ENCODE results near the gene SCG2. TPM values are rescaled to one million over a fixed set of nuclear protein-coding genes. Genes with fewer than 3 reads are reported as not detected.

The SCG2 gene
- total RNA-seq, 1 donor from 2014 or later = 0.35 TPM

GRCh38 chr2:223590964-223591363 is 11.2 kb downstream of the SCG2 start:
- ATAC-seq (ENCODE audit: low read depth) (no peak), DNase-seq (no peak)
- H3K4me3 Mint-ChIP-seq = no peak overlapping the region
- H3K9me3 Mint-ChIP-seq = peaks cover 5% of the 10 kb centered on the region
- H3K4me1 Mint-ChIP-seq = no peaks in the 10 kb centered on the region
- H3K27me3 Mint-ChIP-seq = peaks cover 3% of the 10 kb centered on the region
- intact Hi-C loops (cut with micrococcal nuclease) = no loop called here
- H3K36me3 Mint-ChIP-seq (ENCODE audit: low read depth) = no peaks in the 10 kb centered on the region
- ChIA-PET POLR2A (no interaction called here), CTCF (no interaction called here)
- no peak overlapping the region for H3K27ac Mint-ChIP-seq
- TF ChIP-seq, protein P1, sequence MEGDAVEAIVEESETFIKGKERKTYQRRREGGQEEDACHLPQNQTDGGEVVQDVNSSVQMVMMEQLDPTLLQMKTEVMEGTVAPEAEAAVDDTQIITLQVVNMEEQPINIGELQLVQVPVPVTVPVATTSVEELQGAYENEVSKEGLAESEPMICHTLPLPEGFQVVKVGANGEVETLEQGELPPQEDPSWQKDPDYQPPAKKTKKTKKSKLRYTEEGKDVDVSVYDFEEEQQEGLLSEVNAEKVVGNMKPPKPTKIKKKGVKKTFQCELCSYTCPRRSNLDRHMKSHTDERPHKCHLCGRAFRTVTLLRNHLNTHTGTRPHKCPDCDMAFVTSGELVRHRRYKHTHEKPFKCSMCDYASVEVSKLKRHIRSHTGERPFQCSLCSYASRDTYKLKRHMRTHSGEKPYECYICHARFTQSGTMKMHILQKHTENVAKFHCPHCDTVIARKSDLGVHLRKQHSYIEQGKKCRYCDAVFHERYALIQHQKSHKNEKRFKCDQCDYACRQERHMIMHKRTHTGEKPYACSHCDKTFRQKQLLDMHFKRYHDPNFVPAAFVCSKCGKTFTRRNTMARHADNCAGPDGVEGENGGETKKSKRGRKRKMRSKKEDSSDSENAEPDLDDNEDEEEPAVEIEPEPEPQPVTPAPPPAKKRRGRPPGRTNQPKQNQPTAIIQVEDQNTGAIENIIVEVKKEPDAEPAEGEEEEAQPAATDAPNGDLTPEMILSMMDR (IDR thresholded peaks at IDR 0.05) = no peak

- H3K27ac Mint-ChIP-seq = no peak overlapping the region
- peaks cover 3% of the 10 kb centered on the region for H3K27me3 Mint-ChIP-seq
- ATAC-seq (ENCODE audit: low read depth) (no peak), DNase-seq (no peak)
- CTCF ChIA-PET = no interaction called here
- POLR2A ChIA-PET = no interaction called here
- H3K36me3 Mint-ChIP-seq (ENCODE audit: low read depth) = no peaks in the 10 kb centered on the region
- TF ChIP-seq, protein P1 (IDR thresholded peaks at IDR 0.05) = no peak
- no peak overlapping the region for H3K4me3 Mint-ChIP-seq
- intact Hi-C loops (cut with micrococcal nuclease) = no loop called here
- no peaks in the 10 kb centered on the region for H3K4me1 Mint-ChIP-seq
- H3K9me3 Mint-ChIP-seq = peaks cover 5% of the 10 kb centered on the region
Measured at GRCh38 chr2:223589901-223590300, 12.3 kb downstream of the SCG2 start.

GRCh38 chr2:223588251-223588650 is 13.9 kb downstream of the SCG2 start:
- ATAC-seq (ENCODE audit: low read depth) = no peak
- intact Hi-C loops (cut with micrococcal nuclease) = no loop called here

GRCh38 chr2:223587301-223587700 is 14.9 kb downstream of the SCG2 start:
- TF ChIP-seq, protein P1 (IDR thresholded peaks at IDR 0.05) = no peak
- Mint-ChIP-seq H3K4me3 (no peak overlapping the region), H3K4me1 (no peaks in the 10 kb centered on the region), H3K36me3 (ENCODE audit: low read depth) (no peaks in the 10 kb centered on the region), H3K27me3 (peaks cover 3% of the 10 kb centered on the region), H3K27ac (no peak overlapping the region), H3K9me3 (no peaks in the 10 kb centered on the region)
- CTCF ChIA-PET = no interaction called here
- DNase-seq = no peak
- intact Hi-C loops (cut with micrococcal nuclease) = no loop called here
- ATAC-seq (ENCODE audit: low read depth) = no peak
- POLR2A ChIA-PET = no interaction called here

More at GRCh38 chr2:223588251-223588650, 13.9 kb downstream of the SCG2 start:
- peaks cover 3% of the 10 kb centered on the region for H3K27me3 Mint-ChIP-seq
- no peaks in the 10 kb centered on the region for H3K4me1 Mint-ChIP-seq
- no peaks in the 10 kb centered on the region for H3K36me3 Mint-ChIP-seq (ENCODE audit: low read depth)
- CTCF ChIA-PET = no interaction called here
- peaks cover 5% of the 10 kb centered on the region for H3K9me3 Mint-ChIP-seq
- DNase-seq = no peak
- H3K27ac Mint-ChIP-seq = no peak overlapping the region
- TF ChIP-seq, protein P1 (IDR thresholded peaks at IDR 0.05) = no peak
- POLR2A ChIA-PET = no interaction called here
- H3K4me3 Mint-ChIP-seq = no peak overlapping the region

DNA sequence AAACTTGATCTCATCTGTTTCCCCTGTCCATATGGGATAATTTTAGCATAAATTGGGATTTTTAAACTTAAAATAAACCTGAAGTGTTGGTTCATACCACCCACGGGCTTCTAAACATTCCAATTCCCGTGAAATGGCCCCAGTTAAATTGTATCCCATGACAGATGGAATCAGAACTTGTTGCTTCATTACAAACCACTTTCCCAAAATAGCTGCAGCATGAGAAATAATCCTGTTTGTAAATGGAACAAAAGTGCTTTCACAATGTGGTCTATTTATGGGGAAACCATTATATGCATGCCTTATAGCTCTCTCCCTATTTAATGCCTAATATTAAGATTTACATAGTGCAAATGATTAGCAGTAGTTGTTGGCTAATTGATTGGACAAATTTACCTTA is 15.9 kb downstream of the SCG2 start:
- CTCF ChIA-PET = no interaction called here
- Mint-ChIP-seq H3K27ac (no peak overlapping the region), H3K4me1 (no peaks in the 10 kb centered on the region), H3K36me3 (ENCODE audit: low read depth) (no peaks in the 10 kb centered on the region), H3K9me3 (no peaks in the 10 kb centered on the region), H3K4me3 (no peak overlapping the region), H3K27me3 (peaks cover 3% of the 10 kb centered on the region)
- TF ChIP-seq, protein P1 (IDR thresholded peaks at IDR 0.05) = no peak
- POLR2A ChIA-PET = no interaction called here
- no peak for DNase-seq
- ATAC-seq (ENCODE audit: low read depth) = no peak
- intact Hi-C loops (cut with micrococcal nuclease) = no loop called here
